WTC11 (cell line): ENCODE measurements around the gene HES6. TPM values are rescaled to one million over a fixed set of nuclear protein-coding genes. Genes with fewer than 3 reads are reported as not detected.

ENCODE experiments used
- ATAC-seq: fragments of 200-7000 bp; cut with Tn5 transposase; 2 replicates; pipeline ENCODE4 v1.10.0; 2021; ENCODE audit warnings: mild to moderate bottlenecking, moderate library complexity
- CTCF ChIA-PET: fragments of 300-600 bp; sonication (Branson Sonifier 250); formaldehyde crosslinking; loops from one replicate; lab custom pipeline; 2021; ENCODE audit warnings: antibody characterized with exemption; lab: Charles Lee
- POLR2A ChIA-PET: fragments of 350-600 bp; sonication (Branson Sonifier 250); formaldehyde crosslinking; loops from one replicate; lab custom pipeline; 2021; ENCODE audit warnings: antibody characterized with exemption; lab: Charles Lee
- DNase-seq: peaks from one replicate; pipeline ENCODE4 v3.0.0; 2021; ENCODE audit warnings: low spot score
- H3K27ac Mint-ChIP-seq: 2 replicates; pipeline ENCODE4 v1.8.0; 2021; ENCODE audit warnings: mixed read lengths
- H3K27me3 Mint-ChIP-seq: 2 replicates; pipeline ENCODE4 v1.8.0; 2021; ENCODE audit warnings: low read depth, mild to moderate bottlenecking, moderate library complexity, mixed read lengths
- H3K36me3 Mint-ChIP-seq: 2 replicates; pipeline ENCODE4 v1.8.0; 2021; ENCODE audit warnings: mixed read lengths
- H3K4me1 Mint-ChIP-seq: 2 replicates; pipeline ENCODE4 v1.8.0; 2022; ENCODE audit warnings: mixed read lengths
- H3K4me3 Mint-ChIP-seq: 2 replicates; pipeline ENCODE4 v1.8.0; 2021; ENCODE audit warnings: mild to moderate bottlenecking, moderate library complexity, mixed read lengths
- H3K9me3 Mint-ChIP-seq: 2 replicates; pipeline ENCODE4 v1.8.0; 2021; ENCODE audit warnings: mixed read lengths
- AR ChIP-seq: fragments of 250-450 bp; sonication (Bioruptor Pico); IDR thresholded peaks from 2 replicates; pipeline ENCODE4 v1.9.0; 2021; ENCODE audit warnings: mild to moderate bottlenecking
- ATF6 ChIP-seq: sonication (generic); formaldehyde crosslinking; IDR thresholded peaks from 2 replicates; pipeline ENCODE4 v1.8.1; 2023; ENCODE audit warnings: mild to moderate bottlenecking, missing genetic modification reagents
- E2F4 ChIP-seq: sonication (generic); formaldehyde crosslinking; IDR thresholded peaks from 2 replicates; pipeline ENCODE4 v1.8.1; 2022; ENCODE audit warnings: low read depth, mild to moderate bottlenecking, moderate library complexity, missing genetic modification reagents, borderline replicate concordance
- E2F5 ChIP-seq: sonication (generic); formaldehyde crosslinking; IDR thresholded peaks from 2 replicates; pipeline ENCODE4 v1.8.1; 2022; ENCODE audit warnings: mild to moderate bottlenecking, moderate library complexity, missing genetic modification reagents
- ESRRA ChIP-seq: sonication (generic); formaldehyde crosslinking; IDR thresholded peaks from 2 replicates; pipeline ENCODE4 v1.8.1; 2022; ENCODE audit warnings: mild to moderate bottlenecking, missing genetic modification reagents, borderline replicate concordance
- GABPB1 ChIP-seq: sonication (generic); formaldehyde crosslinking; IDR thresholded peaks from 2 replicates; pipeline ENCODE4 v1.8.1; 2023; ENCODE audit warnings: mild to moderate bottlenecking, missing genetic modification reagents
- HMGXB4 ChIP-seq: sonication (generic); formaldehyde crosslinking; IDR thresholded peaks from 2 replicates; pipeline ENCODE4 v1.8.1; 2023; ENCODE audit warnings: mild to moderate bottlenecking, moderate library complexity, missing genetic modification reagents
- JAZF1 ChIP-seq: fragments of 250-450 bp; sonication (Bioruptor Pico); IDR thresholded peaks from 2 replicates; pipeline ENCODE4 v1.9.0; 2021; ENCODE audit warnings: moderate library complexity, mild to moderate bottlenecking, inconsistent platforms
- NR3C1 ChIP-seq: sonication (generic); formaldehyde crosslinking; conservative IDR thresholded peaks from 2 replicates; pipeline ENCODE4 v1.8.1; 2023; ENCODE audit warnings: low read depth, mild to moderate bottlenecking, missing genetic modification reagents
- PRRX2 ChIP-seq: fragments of 250-450 bp; sonication (Bioruptor Pico); IDR thresholded peaks from 2 replicates; pipeline ENCODE4 v1.8.0; 2021; ENCODE audit warnings: mild to moderate bottlenecking
- RELA ChIP-seq: sonication (generic); formaldehyde crosslinking; IDR thresholded peaks from 2 replicates; pipeline ENCODE4 v1.8.1; 2022; ENCODE audit warnings: missing genetic modification reagents, mild to moderate bottlenecking, borderline replicate concordance
- SMAD4 ChIP-seq: sonication (generic); formaldehyde crosslinking; IDR thresholded peaks from 2 replicates; pipeline ENCODE4 v1.8.0; 2022; ENCODE audit warnings: mild to moderate bottlenecking, missing genetic modification reagents
- TCF7 ChIP-seq: sonication (generic); formaldehyde crosslinking; IDR thresholded peaks from 2 replicates; pipeline ENCODE4 v1.8.0; 2022; ENCODE audit warnings: mild to moderate bottlenecking, low read depth, missing genetic modification reagents, moderate library complexity
- USF1 ChIP-seq: sonication (generic); formaldehyde crosslinking; IDR thresholded peaks from 2 replicates; pipeline ENCODE4 v1.8.0; 2022; ENCODE audit warnings: mild to moderate bottlenecking, missing genetic modification reagents
- ZBTB21 ChIP-seq: sonication (generic); formaldehyde crosslinking; IDR thresholded peaks from 2 replicates; pipeline ENCODE4 v1.8.1; 2023; ENCODE audit warnings: mild to moderate bottlenecking, missing genetic modification reagents, borderline replicate concordance
- ZNF219 ChIP-seq: sonication (generic); formaldehyde crosslinking; IDR thresholded peaks from 2 replicates; pipeline ENCODE4 v1.8.0; 2023; ENCODE audit warnings: missing genetic modification reagents, mild to moderate bottlenecking, borderline replicate concordance
- ZNF317 ChIP-seq: sonication (generic); formaldehyde crosslinking; IDR thresholded peaks from 2 replicates; pipeline ENCODE4 v1.8.1; 2023; ENCODE audit warnings: low read depth, mild to moderate bottlenecking, moderate library complexity, missing genetic modification reagents, borderline replicate concordance
- ZNF416 ChIP-seq: fragments of 250-450 bp; sonication (Bioruptor Pico); IDR thresholded peaks from 2 replicates; pipeline ENCODE4 v1.9.0; 2021; ENCODE audit warnings: mild to moderate bottlenecking, inconsistent platforms
- total RNA-seq: library from RNA; stranded (reverse); gene quantifications from 3 replicates; pipeline ENCODE4 v1.2.3, GENCODE V29; 2021
- TF ChIP-seq, protein P1 (sequence below): fragments of 250-450 bp; sonication (Bioruptor Pico); IDR thresholded peaks from 2 replicates; pipeline ENCODE4 v1.9.0; 2021; ENCODE audit warnings: mild to moderate bottlenecking
- TF ChIP-seq, protein P2 (sequence below): fragments of 250-450 bp; sonication (Bioruptor Pico); IDR thresholded peaks from 2 replicates; pipeline ENCODE4 v1.9.0; 2021; ENCODE audit warnings: moderate library complexity, mild to moderate bottlenecking, inconsistent platforms, borderline replicate concordance

HES6 gene
- total RNA-seq, 1 experiment from 2014 or later: 52.1 TPM

GRCh38 chr2:238265605-238266004, 25.8 kb upstream of the HES6 start:
- CTCF ChIA-PET: interaction anchor here (0.6 to 3.8 kb wide), 5 partner anchors 9 to 407 kb away, joined by 3 to 79 read pairs (median 4); partner anchors contain the start of gene PER2
- TF ChIP-seq PRRX2 (CRISPR knock-in tag) (no peak), NR3C1 (no peak), TCF7 (no peak), ATF6 (CRISPR knock-in tag) (no peak), USF1 (CRISPR knock-in tag) (no peak), AR (CRISPR knock-in tag) (no peak), RELA (CRISPR knock-in tag) (no peak), SMAD4 (CRISPR knock-in tag) (no peak), ZNF219 (no peak), ZBTB21 (CRISPR knock-in tag) (no peak), E2F5 (CRISPR knock-in tag) (no peak), GABPB1 (CRISPR knock-in tag) (no peak), JAZF1 (no peak), E2F4 (CRISPR knock-in tag) (no peak)
- POLR2A ChIA-PET: no interaction called here
- Mint-ChIP-seq H3K9me3 (no peaks in the 10 kb centered on the region), H3K36me3 (peaks cover 5% of the 10 kb centered on the region; the same call in 1 of the 2 replicates), H3K27ac (no peak overlapping the region), H3K4me1 (peaks cover 3% of the 10 kb centered on the region), H3K4me3 (no peak overlapping the region), H3K27me3 (no peaks in the 10 kb centered on the region)
- no peak for DNase-seq
- no peak for ATAC-seq

GRCh38 chr2:238264072-238264460, 24.2 kb upstream of the HES6 start:
- ATAC-seq (no peak), DNase-seq (no peak)
- peaks cover 3% of the 10 kb centered on the region for H3K4me1 Mint-ChIP-seq
- CTCF ChIA-PET: interaction anchor here (0.7 to 3.8 kb wide), 20 partner anchors 10 to 633 kb away, joined by 3 to 79 read pairs (median 8); partner anchors contain the start of genes KLHL30, PER2 and TWIST2
- POLR2A ChIA-PET: no interaction called here
- H3K27ac Mint-ChIP-seq: no peak overlapping the region
- H3K4me3 Mint-ChIP-seq: no peak overlapping the region
- H3K36me3 Mint-ChIP-seq: peaks cover 5% of the 10 kb centered on the region; the same call in 1 of the 2 replicates
- no peaks in the 10 kb centered on the region for H3K27me3 Mint-ChIP-seq
- H3K9me3 Mint-ChIP-seq: no peaks in the 10 kb centered on the region
- TF ChIP-seq ZNF416 (CRISPR knock-in tag) (no peak), ESRRA (CRISPR knock-in tag) (no peak), TCF7 (no peak), HMGXB4 (CRISPR knock-in tag) (no peak), USF1 (CRISPR knock-in tag) (no peak), ZNF317 (CRISPR knock-in tag) (no peak), AR (CRISPR knock-in tag) (no peak), JAZF1 (no peak)
- TF ChIP-seq, protein P1, sequence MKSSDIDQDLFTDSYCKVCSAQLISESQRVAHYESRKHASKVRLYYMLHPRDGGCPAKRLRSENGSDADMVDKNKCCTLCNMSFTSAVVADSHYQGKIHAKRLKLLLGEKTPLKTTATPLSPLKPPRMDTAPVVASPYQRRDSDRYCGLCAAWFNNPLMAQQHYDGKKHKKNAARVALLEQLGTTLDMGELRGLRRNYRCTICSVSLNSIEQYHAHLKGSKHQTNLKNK (CRISPR knock-in tag): no peak
- TF ChIP-seq, protein P2, sequence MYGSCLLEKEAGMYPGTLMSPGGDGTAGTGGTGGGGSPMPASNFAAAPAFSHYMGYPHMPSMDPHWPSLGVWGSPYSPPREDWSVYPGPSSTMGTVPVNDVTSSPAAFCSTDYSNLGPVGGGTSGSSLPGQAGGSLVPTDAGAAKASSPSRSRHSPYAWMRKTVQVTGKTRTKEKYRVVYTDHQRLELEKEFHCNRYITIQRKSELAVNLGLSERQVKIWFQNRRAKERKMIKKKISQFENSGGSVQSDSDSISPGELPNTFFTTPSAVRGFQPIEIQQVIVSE: no peak
